ENCODE data around the gene EXOSC10. TPM values are rescaled to one million over a fixed set of nuclear protein-coding genes. Genes with fewer than 3 reads are reported as not detected.

EXOSC10 gene
- total and polyA plus RNA-seq, 8 donors, result 42.9 to 116 (median 104) TPM

DNA sequence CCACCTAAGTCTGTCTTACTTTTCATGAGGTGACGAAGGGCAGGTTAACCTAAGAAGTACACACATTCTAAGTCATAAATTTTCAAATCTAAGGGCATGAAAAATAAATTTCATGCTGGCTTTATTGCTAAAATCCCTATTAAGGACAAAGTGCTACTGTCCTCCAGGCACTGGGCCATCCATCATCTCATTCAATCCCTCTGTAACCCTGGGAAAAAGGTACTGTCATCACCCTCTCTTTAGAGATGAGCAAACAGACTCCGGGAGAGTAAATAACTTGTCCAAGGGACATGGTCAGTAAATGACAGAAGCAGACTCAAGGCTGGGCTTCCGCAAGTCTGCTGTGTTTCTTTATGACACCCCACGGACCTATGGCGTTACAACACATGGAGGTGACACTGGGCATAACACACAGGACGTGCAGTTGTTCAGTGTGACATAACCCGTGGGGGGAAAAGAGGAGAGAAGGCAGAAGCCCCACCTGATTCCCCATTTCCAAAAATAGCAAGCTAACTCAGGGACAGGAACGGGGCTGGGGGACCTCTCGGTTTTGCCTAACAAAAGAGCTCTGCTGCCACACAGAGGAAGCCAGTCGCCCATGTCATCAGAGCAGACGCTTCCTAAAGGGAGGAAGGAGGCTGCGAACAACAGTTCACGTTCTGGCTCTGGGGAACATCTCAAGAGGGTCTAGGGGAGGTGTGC is 27.3 kb downstream of the EXOSC10 start:
- intact Hi-C loops (cut with DNase I), result no loop called here
- no peak for ATAC-seq

DNA sequence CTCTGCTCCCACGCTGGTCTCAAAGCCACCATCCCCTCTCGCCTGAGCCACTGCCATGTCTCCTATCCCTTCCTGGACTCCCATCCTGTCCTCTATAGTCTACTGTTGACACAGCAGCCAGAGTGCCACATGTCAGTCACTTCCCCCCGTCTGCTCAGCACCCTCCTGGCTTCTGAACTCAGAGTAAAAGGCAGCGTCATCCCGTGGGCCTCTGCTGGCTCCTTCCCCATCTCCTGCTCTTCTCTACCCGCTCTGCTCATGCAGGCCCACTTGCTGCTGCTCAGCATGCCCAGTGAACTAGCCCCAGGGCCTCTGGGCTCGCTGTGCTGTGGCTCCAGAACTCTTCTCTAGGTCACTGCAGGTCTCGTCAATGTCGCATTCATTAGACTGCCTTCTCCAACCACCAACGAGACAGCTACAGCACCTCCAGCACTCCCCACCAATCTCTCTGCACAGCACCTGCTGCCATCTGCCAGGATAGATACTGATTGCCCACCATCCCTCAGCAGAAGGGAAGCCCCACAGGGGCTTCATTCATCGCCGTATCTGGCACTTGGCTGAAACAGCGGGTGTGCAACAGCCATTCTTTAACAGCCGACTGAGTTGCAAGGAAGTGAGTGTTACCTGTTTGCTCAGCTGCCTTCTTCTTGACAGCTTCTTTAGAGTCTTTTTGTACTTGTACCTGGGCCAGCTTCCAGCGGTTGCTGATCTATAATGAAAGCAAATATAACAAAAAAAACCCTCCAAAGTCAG is 28.0 kb downstream of the EXOSC10 start:
- Histone ChIP-seq H3K4me3 (no peak overlapping the region), H3K27me3 (no peaks in the 10 kb centered on the region), H3K4me1 (no peaks in the 10 kb centered on the region), H3K9me3 (no peaks in the 10 kb centered on the region), H3K36me3 (peaks cover 0 to 99% of the 10 kb centered on the region in 2 donors), H3K27ac (no peak overlapping the region)
- DNase-seq, result no peak
- TF ChIP-seq, protein P1, sequence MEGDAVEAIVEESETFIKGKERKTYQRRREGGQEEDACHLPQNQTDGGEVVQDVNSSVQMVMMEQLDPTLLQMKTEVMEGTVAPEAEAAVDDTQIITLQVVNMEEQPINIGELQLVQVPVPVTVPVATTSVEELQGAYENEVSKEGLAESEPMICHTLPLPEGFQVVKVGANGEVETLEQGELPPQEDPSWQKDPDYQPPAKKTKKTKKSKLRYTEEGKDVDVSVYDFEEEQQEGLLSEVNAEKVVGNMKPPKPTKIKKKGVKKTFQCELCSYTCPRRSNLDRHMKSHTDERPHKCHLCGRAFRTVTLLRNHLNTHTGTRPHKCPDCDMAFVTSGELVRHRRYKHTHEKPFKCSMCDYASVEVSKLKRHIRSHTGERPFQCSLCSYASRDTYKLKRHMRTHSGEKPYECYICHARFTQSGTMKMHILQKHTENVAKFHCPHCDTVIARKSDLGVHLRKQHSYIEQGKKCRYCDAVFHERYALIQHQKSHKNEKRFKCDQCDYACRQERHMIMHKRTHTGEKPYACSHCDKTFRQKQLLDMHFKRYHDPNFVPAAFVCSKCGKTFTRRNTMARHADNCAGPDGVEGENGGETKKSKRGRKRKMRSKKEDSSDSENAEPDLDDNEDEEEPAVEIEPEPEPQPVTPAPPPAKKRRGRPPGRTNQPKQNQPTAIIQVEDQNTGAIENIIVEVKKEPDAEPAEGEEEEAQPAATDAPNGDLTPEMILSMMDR (IDR thresholded peaks at IDR 0.05), result no peak
- intact Hi-C loops (cut with DNase I), result no loop called here
- no peak for ATAC-seq

More for the DNA sequence above, 27.3 kb downstream of the EXOSC10 start:
- Histone ChIP-seq H3K27ac (no peak overlapping the region), H3K4me3 (no peak overlapping the region), H3K36me3 (peaks cover 0 to 100% of the 10 kb centered on the region in 2 donors), H3K9me3 (no peaks in the 10 kb centered on the region), H3K4me1 (no peaks in the 10 kb centered on the region), H3K27me3 (no peaks in the 10 kb centered on the region)
- no peak for DNase-seq
- TF ChIP-seq, protein P1 (IDR thresholded peaks at IDR 0.05), result no peak

DNA sequence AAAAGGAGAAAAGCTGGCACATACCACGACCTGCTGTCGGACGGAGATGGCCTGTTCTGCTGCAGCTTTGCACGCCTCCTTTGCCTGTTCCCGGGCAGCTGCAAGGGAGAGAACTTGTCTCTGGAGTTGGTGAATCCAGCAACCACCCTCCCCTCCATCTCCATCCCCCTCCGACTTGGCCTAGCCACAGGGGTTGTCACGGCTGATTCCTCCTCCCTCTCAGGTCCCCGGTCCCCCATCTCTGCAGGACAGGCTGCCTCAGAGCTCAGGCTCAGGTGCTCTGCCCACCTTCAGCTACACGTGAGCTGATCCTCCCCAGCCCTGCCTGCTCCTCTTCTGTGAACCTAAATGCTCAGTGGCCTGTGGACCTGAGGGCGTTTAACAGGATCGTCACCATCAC is 28.8 kb downstream of the EXOSC10 start:
- DNase-seq (no peak), ATAC-seq (no peak)
- H3K36me3 ChIP-seq, result peaks cover 0 to 99% of the 10 kb centered on the region in 2 donors
- H3K4me1 ChIP-seq, result no peaks in the 10 kb centered on the region
- H3K27ac ChIP-seq, result no peak overlapping the region
- intact Hi-C loops (cut with DNase I), result no loop called here
- TF ChIP-seq, protein P1 (IDR thresholded peaks at IDR 0.05), result no peak
- H3K4me3 ChIP-seq, result no peak overlapping the region
- H3K9me3 ChIP-seq, result no peaks in the 10 kb centered on the region
- no peaks in the 10 kb centered on the region for H3K27me3 ChIP-seq

DNA sequence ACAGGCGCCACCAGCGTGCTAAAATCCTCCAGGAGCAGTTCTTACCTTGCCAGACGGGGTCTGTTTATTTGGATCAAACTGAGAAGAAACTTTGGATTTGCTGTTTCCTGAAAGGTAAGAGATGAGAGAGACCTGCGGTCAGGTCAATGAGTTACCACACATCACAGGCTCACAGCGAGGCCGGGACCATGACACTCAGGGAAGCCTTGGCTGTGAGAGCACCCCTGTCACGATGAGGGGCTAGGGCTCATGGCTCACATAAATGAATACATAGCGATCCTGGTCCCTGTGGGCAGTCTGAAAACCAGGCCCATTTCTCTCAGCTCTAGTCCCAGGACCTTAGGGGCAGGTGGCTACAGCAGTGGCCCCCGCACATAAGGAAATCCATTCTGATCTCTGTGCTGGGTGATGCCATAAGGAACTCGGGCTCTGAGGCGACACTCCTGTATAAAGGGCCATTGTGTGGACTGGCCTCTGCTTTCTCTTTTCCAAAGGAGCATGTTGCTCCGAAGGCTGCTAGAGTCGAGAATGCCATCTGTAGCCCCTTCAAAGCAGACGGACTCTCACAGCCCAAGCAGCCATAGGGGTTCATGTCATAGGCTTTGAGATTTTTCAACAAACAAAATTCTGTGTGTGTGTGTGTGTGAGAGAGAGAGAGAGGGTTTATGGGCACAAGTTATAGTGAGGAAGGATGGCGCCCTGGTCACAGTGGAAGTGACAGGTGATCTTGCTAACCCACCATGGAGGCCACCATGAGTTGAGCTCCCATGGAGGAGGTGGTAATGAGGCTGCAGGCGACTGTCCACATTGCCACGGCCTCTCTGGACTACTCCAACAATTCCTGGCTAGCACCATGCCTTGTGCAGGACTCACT is 30.8 kb downstream of the EXOSC10 start:
- TF ChIP-seq, protein P1 (IDR thresholded peaks at IDR 0.05), result no peak
- DNase-seq (no peak), ATAC-seq (no peak)
- intact Hi-C loops (cut with DNase I), result no loop called here
- Histone ChIP-seq H3K4me1 (no peaks in the 10 kb centered on the region), H3K36me3 (peaks cover 0 to 96% of the 10 kb centered on the region in 2 donors), H3K27ac (no peak overlapping the region), H3K27me3 (no peaks in the 10 kb centered on the region), H3K9me3 (no peaks in the 10 kb centered on the region), H3K4me3 (no peak overlapping the region)
